HepG2 (cell line): ENCODE data around the gene TXLNA. TPM values are rescaled to one million over a fixed set of nuclear protein-coding genes. Genes with fewer than 3 reads are reported as not detected.

Source experiments
- KDM2A ChIP-seq: sonication (generic); formaldehyde crosslinking; IDR thresholded peaks from 2 replicates; pipeline ENCODE4 v1.4.0; 2020; ENCODE audit warnings: low read depth, missing genetic modification reagents, borderline replicate concordance
- SALL1 ChIP-seq: sonication (generic); formaldehyde crosslinking; IDR thresholded peaks from 2 replicates; pipeline ENCODE4 v1.8.0; 2022; ENCODE audit warnings: mild to moderate bottlenecking, missing genetic modification reagents
- SP2 ChIP-seq: sonication (generic); formaldehyde crosslinking; IDR thresholded peaks from 2 replicates; pipeline ENCODE4 v1.5.1; 2020; ENCODE audit warnings: mild to moderate bottlenecking, missing genetic modification reagents
- SRSF1 ChIP-seq: fragments of 200-400 bp; formaldehyde crosslinking; optimal IDR thresholded peaks from 2 replicates; pipeline ENCODE3; 2017; ENCODE audit warnings: mild to moderate bottlenecking, low read depth, low read length, moderate library complexity
- TAF1 ChIP-seq: sonication (generic); formaldehyde crosslinking; IDR thresholded peaks from 2 replicates; pipeline ENCODE4 v1.4.0; 2020; ENCODE audit warnings: missing genetic modification reagents
- TGIF2 ChIP-seq: IDR thresholded peaks from 2 replicates; pipeline ENCODE4 v1.6.1; 2016; ENCODE audit warnings: control low read depth, missing compliant biosample characterization
- TSC22D2 ChIP-seq: sonication (generic); formaldehyde crosslinking; IDR thresholded peaks from 2 replicates; pipeline ENCODE4 v1.5.1; 2020; ENCODE audit warnings: missing genetic modification reagents, mild to moderate bottlenecking, borderline replicate concordance
- ZBTB34 ChIP-seq: sonication (generic); formaldehyde crosslinking; IDR thresholded peaks from 2 replicates; pipeline ENCODE4 v1.8.0; 2022; ENCODE audit warnings: mild to moderate bottlenecking, missing genetic modification reagents
- ZEB1 ChIP-seq: IDR thresholded peaks from 2 replicates; pipeline ENCODE4 v1.6.1; 2012; ENCODE audit warnings: mild to moderate bottlenecking, low read depth, inconsistent platforms; ENCODE audit not compliant: insufficient replicate concordance
- ZFP91 ChIP-seq: sonication (generic); formaldehyde crosslinking; IDR thresholded peaks from 2 replicates; pipeline ENCODE4 v1.9.0; 2022; ENCODE audit warnings: missing genetic modification reagents, mild to moderate bottlenecking, borderline replicate concordance
- ZGPAT ChIP-seq: IDR thresholded peaks from 2 replicates; pipeline ENCODE4 v1.6.1; 2016; ENCODE audit warnings: mild to moderate bottlenecking
- ZNF205 ChIP-seq: IDR thresholded peaks from 2 replicates; pipeline ENCODE4 v1.6.1; 2018; ENCODE audit warnings: missing biosample characterization, missing genetic modification reagents
- ZNF326 ChIP-seq: sonication (generic); formaldehyde crosslinking; IDR thresholded peaks from 2 replicates; pipeline ENCODE4 v1.4.0; 2020; ENCODE audit warnings: missing genetic modification reagents, borderline replicate concordance
- ZNF704 ChIP-seq: sonication (generic); formaldehyde crosslinking; IDR thresholded peaks from 2 replicates; pipeline ENCODE4 v1.8.1; 2023; ENCODE audit warnings: mild to moderate bottlenecking, inconsistent platforms, moderate library complexity, missing genetic modification reagents, borderline replicate concordance
- polyA plus RNA-seq, 8 experiments: library from polyadenylated mRNA; depleted of rRNA in 3 of 8; stranded (reverse) in 7 of 8; unstranded in 1 of 8; fragments of >200 nt; fragmentation: Illumina TruSeq in 4 of 8; extraction: Trizol in 4 of 8; gene quantifications; 2 replicates each; pipeline versions ENCODE4 v1.2.1 to v1.2.3, GENCODE V29; 2011 to 2016; ENCODE audit warnings: low read depth in 4 of 8, missing spikeins in 1 of 8, mixed read lengths in 1 of 8; ENCODE audit not compliant: insufficient read depth in 1 of 8
- total RNA-seq, 5 experiments: library from RNA; depleted of rRNA; stranded (reverse); fragments of >200 nt; fragmentation: Illumina TruSeq; extraction: Trizol; gene quantifications; 2 replicates each; pipeline ENCODE4 v1.2.3, GENCODE V29; 2016; ENCODE audit warnings: low read depth in 1 of 5
- TF ChIP-seq, protein P1 (sequence below): sonication (generic); formaldehyde crosslinking; IDR thresholded peaks from 2 replicates; pipeline ENCODE4 v1.8.1; 2023; ENCODE audit warnings: mild to moderate bottlenecking, moderate library complexity, missing genetic modification reagents
- TF ChIP-seq, protein P2 (sequence below): sonication (generic); formaldehyde crosslinking; IDR thresholded peaks from 2 replicates; pipeline ENCODE4 v1.4.0; 2020; ENCODE audit warnings: missing genetic modification reagents
- TF ChIP-seq, protein P3 (sequence below): sonication (generic); formaldehyde crosslinking; IDR thresholded peaks from 2 replicates; pipeline ENCODE4 v1.5.0; 2020; ENCODE audit warnings: missing genetic modification reagents, mild to moderate bottlenecking, borderline replicate concordance

The TXLNA gene
- total and polyA plus RNA-seq, 2 of the 13 experiments (the other 11 are each of a cell fraction or from before 2014, with no cell fraction given) = 29.6 to 67.8 TPM

- TF ChIP-seq SALL1 (CRISPR knock-in tag) (peak; percentile 39), ZEB1 (no peak), TGIF2 (CRISPR knock-in tag) (peak; percentile 64), ZFP91 (CRISPR knock-in tag) (peak; percentile 74; the same call in 1 of the 2 replicates), SRSF1 (peak; percentile 21), ZNF326 (no peak), SP2 (CRISPR knock-in tag) (no peak), KDM2A (CRISPR knock-in tag) (peak; percentile 77; the same call in 1 of the 2 replicates), ZNF205 (CRISPR knock-in tag) (no peak), TAF1 (CRISPR knock-in tag) (peak; percentile 56; the same call in 1 of the 2 replicates), ZGPAT (CRISPR knock-in tag) (peak; percentile 63; the same call in 1 of the 2 replicates), TSC22D2 (no peak), ZNF704 (0 out of 2 replicates have a peak, but pooled peaks have one; percentile 20), ZBTB34 (CRISPR knock-in tag) (0 out of 2 replicates have a peak, but pooled peaks have one; percentile 33)
- TF ChIP-seq, protein P1, sequence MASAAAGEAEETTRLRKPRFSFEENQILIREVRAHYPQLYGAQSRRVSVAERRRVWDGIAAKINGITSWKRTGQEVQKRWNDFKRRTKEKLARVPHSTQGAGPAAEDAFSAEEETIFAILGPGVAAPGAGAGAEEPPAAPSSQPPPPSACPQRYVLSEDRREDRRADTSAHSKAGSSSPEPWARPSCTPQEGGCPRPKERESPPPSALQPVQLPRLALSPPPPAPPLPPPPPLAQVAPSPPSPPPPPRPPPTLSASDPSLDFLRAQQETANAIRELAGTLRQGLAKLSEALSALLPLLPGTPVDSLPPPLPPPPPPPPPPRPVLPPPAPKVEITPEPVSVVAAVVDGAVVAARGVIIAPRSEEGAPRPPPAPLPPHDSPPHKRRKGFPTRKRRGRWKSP (CRISPR knock-in tag) = no peak
- TF ChIP-seq, protein P2, sequence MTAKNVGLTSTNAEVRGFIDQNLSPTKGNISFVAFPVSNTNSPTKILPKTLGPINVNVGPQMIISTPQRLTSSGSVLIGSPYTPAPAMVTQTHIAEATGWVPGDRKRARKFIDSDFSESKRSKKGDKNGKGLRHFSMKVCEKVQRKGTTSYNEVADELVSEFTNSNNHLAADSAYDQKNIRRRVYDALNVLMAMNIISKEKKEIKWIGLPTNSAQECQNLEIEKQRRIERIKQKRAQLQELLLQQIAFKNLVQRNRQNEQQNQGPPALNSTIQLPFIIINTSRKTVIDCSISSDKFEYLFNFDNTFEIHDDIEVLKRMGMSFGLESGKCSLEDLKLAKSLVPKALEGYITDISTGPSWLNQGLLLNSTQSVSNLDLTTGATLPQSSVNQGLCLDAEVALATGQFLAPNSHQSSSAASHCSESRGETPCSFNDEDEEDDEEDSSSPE (CRISPR knock-in tag) = peak; percentile 90
- TF ChIP-seq, protein P3, sequence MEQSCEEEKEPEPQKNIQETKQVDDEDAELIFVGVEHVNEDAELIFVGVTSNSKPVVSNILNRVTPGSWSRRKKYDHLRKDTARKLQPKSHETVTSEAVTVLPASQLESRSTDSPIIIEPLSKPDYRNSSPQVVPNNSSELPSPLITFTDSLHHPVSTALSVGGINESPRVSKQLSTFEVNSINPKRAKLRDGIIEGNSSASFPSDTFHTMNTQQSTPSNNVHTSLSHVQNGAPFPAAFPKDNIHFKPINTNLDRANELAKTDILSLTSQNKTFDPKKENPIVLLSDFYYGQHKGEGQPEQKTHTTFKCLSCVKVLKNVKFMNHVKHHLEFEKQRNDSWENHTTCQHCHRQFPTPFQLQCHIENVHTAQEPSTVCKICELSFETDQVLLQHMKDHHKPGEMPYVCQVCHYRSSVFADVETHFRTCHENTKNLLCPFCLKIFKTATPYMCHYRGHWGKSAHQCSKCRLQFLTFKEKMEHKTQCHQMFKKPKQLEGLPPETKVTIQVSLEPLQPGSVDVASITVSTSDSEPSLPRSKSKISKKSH = 0 out of 2 replicates have a peak, but pooled peaks have one; percentile 21
Measured at GRCh38 chr1:32205401-32206370, 26.2 kb downstream of the TXLNA start, which contains the start of gene IQCC (continued).
